Ammon's horn (tissue), 1 donor: Measurements from ENCODE around the gene FGF14.

Experiments
- DNase-seq: peaks from one replicate; pipeline ENCODE4 v3.0.0-alpha.2; 2016; ENCODE audit warnings: low spot score

The FGF14 gene

DNA sequence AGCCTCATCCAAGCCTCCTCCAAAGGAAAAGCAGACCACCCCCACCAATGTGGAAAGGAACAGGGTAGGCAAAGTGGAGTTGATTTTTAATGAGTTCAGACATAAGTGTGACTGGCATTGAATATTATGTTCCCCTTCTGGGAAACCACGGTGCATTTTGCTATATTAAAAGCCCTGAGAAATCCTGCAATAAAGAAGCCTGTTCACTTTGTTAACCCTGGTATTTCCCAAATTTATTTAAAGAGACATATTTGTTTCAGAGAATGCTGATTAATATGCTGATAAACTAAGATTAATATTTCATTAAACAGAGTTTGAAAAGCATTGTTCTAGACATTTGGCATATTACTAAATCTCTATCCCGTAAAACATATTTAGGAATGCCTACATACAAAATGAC is 151.4 kb downstream of the FGF14 start:
- no peak for DNase-seq

DNA sequence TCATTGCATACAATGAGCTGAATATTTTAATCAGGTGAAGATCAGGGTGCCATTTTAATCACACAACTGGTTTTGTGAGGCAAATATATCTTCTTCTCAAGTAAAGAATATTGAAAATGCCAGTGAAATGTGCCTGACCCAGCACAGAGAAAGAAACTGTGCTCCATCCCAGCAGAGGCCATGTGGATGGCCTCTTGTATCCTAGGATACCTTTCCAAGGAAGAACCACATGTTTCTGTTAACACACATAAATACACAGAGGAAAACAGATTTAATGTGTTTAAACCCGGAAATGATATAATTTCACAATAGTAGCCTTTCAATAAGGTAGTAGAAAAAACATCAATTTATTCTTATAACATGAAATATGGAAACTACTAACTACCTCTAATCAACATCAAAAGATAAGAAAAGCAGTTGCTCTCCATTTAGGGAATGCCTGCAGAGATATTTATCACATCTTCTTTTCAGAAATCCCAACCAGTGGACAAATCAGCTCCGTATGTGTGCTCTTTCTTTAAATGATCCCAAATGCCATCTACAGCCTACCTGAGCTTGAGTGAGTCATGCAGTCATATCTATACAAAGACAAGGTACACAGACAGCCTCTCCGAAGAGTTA is 157.1 kb downstream of the FGF14 start:
- no peak for DNase-seq

DNA sequence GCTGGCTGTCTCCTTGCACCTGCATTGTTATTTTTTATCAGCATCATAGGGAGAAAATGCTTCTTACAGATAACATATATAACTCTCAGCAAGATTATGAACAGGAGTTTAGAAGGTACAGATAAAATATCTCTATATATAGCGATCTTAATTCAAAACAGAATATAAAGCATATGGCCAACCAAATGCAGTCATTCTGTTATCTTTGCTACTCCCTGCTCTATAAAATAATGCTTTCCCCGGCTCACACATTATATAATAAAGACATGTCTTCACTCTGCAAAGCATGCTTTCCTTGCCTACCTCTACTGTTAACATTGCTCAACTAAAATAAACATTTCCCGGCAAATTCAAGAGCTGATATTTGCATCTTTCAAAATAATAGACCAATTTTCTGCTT is 161.7 kb downstream of the FGF14 start:
- no peak for DNase-seq

DNA sequence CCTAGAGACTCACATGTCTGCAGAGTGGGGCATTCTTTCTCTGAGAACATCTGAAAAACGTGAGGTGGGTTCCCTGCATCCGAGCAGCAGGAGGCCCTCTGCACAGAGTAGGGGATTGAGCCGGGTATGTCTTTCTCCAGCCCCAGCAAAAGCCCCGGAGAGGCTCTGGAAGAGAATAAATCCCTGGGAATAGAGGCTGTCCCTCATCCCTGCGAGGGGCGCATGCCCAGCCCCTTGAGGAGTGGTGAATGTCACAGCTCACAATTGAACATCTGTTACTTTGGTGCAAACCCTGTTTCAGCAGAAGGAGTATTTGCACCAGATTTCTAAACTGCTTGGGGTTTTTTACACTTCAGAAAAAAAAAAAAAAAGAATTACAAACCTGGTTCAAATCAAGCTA is 164.6 kb downstream of the FGF14 start:
- peak; percentile 12 for DNase-seq

DNA sequence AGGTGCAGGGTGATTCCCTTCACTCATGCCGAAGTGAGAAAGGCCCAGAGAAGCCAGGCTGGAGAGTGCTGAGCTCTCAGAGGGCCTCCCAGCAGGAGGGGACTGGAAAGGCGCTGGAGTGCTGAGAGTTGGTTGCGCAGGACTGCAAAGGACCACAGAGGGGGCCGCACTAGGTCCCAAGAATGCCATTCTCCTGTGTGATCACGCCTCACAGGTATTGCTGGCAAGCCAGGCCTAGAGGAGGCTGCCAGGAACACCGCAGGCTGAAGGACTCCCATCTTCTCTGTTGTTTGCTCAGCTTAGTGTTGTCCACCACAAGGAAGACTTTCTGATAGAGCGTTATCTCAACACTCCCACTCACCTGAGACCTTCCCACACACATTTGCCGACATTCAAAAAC is 165.0 kb downstream of the FGF14 start:
- no peak for DNase-seq

DNA sequence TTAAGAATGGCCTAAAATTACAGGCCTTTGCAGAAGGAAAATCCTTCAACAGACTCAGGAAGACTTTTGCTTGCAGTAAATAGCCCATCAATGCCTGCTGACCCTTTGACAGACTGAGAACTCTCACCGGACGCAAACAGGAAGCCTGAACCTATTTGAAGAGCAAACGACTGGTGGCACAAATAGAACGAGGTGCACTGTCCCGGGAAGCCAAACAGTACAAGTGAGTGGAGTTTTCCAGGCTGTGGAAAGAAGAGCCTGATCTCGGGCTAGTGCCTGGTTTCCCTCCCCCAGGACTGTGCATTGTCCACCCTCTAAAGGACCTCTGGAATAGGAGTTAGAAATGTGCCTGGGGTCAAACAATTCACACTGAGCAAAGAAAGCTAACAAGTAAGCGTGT is 165.5 kb downstream of the FGF14 start:
- no peak for DNase-seq

DNA sequence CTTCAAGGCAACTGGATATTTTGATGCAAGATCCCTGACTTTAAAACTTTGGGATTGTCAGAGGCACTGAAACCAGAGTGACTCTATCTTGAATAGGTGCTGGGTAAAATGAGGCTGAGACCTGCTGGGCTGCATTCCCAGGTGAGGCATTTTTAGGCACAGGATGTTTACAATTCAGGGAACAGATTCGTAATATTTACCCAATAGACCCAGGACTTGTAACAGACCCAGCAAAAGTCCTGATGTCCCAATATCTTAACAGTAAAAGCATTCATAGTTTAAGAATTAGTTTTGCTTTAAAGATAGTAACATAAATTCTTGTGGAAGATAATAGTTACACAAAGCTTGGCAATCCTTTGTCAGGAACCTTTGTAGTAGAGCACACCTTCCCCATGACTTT is 166.2 kb downstream of the FGF14 start:
- no peak for DNase-seq

DNA sequence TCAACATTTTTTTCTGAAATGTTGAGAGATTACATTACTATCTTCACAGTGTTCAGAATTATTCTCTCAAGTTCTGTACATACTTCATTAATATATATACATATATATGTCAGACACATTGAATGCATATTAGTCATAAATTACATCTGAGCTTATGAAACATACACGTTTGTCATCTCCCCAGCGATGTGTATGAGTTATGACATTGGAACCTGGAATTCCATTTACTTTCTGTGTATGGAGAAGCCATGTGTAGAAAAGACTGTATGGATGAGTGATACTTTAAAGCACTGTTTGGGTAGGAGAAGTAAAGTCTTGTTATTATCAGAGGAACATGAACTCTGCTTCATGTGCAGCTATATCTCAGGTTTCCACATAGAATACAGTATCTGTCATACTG is 167.2 kb downstream of the FGF14 start:
- no peak for DNase-seq

DNA sequence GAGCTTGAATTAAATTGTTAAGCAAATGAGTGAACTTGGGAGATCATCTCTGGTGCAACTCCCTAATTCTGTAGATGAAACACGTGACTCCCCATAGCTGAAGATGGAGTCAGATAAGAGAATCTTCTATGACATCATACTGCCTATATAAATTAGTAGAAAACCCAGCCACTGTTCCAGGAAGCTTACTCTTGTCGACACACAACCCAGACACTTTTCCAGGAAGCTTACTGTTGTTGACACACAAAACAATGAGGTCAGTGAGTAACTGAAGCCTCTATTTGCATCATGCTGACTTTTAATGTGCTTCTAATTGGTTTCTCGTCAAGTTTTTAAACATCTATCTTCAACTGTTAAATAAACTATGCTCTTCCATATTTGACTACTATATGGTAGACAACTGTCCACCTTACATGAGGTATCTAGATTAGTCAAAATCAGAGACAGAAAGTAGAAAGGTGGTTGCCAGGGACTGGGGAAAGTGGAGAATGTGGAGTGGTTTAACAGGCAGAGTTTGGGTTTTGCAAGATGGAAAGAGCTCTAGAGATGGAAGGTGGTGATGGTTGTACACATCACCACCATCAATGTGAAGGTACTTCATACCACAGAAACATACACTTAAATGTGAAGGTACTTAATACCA is 168.2 kb downstream of the FGF14 start:
- DNase-seq = no peak

DNA sequence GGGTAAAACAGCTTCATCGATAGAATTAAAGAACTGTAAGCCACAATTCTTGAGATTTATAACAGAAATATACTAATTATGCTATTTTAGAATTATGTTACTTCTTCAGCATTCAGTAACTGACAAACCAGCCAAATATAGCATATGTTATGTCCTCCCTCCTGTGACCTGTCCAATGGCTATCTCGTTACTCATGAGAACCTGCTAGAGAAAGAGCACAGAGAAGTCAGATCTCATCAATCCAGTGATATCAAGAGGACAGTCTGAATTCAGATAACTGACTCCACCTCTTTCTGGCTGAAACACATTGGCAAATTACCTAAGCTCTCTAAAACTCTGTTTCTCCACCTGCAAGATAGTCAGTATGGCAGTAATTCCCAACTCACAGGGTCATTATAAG is 170.4 kb downstream of the FGF14 start:
- no peak for DNase-seq

DNA sequence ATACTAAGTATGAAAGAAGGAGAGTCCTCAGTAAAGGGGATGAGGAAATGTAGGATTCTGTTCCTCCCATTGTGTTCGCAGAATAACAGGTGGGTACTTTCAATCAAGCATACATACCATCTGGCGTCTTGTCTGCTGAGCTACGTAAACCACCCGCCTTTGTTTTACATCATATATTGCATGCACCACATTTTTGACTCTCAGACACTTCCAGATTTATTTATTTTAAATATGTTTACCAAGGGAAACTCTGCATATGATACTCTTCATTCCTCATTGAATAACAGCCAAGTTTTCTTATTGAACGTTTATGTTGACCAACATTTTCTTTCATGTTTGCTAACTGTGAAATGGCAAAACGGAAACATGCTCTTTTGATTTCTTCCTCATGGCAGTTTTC is 174.1 kb downstream of the FGF14 start:
- DNase-seq = no peak

DNA sequence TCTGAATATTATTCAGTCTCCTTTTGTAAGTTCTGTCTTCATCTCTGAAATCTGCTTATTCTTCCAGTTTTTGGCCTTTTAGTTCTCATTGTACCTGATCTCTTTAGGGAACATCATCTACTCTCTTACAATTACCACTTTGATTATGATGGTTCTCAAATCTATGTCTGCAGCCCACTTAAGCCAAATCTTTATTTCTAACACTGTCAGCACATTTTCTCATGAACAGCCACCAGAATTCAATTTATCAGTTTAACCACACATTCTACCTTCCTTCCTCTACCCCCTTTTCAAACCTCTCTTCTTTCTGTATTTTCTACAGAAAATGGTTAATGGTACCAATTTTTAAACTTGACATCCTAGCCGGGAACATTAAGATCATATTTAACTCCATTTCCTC is 175.3 kb downstream of the FGF14 start:
- DNase-seq = no peak

DNA sequence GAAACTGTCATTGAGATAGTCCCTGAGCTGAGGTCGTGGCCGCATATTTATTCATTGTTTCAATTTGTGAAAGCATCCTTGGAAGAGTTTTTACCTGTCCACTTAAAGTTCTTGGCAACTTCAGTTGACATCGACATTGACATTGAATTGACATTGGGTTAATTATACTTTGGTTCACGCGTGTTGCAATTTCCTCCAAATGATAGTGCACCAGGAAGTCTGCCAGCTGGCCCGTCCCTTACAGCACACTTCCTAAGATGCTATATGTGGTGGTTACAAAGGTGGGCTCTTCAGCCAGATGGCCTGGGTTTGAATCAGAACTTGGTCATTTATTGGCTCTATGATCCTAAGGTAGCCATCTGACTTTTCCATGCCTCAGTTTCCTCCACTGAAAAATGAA is 176.0 kb downstream of the FGF14 start:
- no peak for DNase-seq

DNA sequence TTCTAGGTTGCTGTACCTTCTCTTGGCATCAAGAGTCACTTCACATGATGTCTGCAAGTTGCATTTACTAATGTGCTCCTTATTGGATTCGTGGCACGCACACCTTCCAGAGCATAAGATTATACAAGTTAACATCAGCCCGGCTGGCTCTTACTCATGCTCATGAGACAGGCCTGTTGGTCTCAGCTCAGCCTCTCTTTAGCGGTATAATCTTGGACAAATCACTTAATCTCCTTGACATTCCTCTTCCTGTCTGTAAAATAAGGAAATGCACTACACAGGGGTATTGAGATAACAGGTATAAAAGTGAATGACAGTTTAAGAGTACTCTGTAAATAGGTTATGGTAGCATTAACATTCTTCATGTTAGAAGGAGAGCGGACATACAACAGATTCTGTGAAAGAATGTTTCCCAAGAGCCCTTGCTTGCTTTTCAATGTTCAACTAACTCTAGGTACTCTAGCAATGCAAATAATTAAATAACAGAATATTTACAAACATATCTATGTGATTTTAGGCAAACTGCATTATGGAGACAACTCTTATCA is 181.1 kb downstream of the FGF14 start:
- DNase-seq = no peak

DNA sequence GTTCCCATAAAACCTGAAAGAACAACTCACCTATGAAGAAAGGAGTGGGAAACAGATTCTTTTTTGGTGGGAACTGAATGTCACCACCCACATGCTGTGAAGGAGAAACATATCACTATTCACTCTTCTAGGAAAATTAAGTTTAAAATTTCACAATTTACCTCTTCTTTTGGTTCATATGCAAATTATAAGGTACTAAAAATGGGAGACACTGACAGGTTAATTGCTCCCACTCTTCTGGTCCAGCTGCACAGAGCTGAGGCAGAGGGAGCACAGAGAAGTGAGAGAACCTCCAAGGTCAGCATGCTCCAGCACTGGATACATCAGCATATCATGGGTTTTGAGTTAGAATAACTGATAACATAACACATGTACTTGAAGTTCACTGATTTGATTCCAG is 186.9 kb downstream of the FGF14 start:
- no peak for DNase-seq

DNA sequence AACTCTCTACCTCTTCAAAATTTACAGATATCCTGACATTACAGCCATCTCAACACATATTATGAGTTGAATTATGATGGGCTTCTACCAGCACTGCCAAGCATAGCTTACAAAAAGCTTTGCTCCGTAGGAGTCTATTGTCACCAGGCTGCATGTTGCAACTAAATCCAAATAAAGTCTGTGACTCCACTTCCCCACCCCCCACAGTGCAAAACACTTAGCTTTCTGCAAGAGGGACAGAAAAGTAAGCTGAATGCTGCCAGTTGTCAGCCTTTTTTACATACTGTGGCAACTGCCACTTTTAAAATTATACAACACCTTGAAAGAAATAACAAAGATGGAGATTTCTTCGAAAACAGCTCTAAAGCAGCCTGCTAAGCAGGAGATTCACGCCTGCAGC is 189.1 kb downstream of the FGF14 start:
- peak; percentile 35 for DNase-seq

DNA sequence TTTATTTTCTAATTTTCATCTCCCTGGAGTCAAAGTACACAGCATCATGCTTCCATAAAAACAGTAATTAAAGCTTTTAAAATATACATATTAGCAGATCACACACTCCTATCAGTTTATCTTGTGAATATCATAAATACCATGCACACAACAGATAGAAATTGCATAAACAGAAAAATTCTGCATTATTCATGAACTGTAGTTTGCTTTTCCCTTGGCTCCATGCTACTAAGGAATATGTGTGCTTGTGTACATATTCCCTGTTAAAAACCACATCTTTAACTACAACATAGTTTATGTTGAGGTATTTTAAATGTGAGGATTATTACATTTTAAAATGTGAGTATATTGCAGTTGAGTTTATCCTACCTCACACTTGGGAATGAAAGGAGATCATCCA is 193.5 kb downstream of the FGF14 start:
- no peak for DNase-seq

DNA sequence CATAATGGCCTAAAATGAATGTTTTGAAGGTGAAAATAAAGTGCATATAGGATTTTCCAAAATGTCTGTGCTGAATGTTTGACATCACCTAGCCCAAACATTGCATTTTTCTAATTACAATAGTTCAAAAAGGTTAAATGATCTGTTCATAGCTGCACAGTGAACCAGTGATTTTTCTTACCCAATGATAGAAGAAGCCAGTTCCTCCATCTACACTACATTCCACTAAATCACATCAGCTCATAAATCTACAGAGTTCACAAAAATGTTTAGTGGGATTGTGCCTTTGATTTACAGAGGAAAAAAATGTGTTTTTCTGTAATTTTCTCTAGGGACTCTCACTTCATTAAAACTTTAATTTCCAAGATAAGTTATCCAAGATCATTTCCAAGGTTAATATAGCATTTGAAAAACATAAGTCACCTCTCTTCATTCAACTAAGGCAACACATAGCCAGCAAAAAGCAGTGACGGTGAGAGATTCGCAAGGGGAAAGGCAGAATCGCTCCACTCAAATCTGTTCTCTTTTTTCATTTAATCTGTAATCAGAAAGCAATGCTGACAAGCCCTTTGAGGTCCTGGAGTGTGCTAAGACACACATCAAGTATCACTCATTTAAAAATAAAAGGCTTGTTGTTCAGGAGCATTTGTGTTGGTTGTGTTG is 194.0 kb downstream of the FGF14 start:
- no peak for DNase-seq

DNA sequence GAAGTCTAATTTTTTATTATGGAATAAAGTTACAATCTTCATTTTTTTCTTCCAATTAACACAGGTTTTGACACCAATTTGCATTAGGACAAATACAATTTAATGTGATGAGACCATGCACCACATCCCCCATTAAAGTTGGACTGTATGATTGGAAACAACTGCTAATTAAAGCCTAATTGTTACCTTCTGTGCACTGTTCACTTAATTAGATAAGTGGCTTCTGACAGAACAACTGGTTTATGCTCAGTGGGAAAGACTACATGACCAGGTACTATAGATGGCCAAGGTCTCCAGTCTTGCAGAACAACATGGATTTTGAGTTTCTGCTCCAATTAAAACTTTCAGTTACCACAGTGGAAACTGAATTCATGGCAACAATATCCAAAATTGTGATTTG is 198.1 kb downstream of the FGF14 start:
- DNase-seq = no peak

DNA sequence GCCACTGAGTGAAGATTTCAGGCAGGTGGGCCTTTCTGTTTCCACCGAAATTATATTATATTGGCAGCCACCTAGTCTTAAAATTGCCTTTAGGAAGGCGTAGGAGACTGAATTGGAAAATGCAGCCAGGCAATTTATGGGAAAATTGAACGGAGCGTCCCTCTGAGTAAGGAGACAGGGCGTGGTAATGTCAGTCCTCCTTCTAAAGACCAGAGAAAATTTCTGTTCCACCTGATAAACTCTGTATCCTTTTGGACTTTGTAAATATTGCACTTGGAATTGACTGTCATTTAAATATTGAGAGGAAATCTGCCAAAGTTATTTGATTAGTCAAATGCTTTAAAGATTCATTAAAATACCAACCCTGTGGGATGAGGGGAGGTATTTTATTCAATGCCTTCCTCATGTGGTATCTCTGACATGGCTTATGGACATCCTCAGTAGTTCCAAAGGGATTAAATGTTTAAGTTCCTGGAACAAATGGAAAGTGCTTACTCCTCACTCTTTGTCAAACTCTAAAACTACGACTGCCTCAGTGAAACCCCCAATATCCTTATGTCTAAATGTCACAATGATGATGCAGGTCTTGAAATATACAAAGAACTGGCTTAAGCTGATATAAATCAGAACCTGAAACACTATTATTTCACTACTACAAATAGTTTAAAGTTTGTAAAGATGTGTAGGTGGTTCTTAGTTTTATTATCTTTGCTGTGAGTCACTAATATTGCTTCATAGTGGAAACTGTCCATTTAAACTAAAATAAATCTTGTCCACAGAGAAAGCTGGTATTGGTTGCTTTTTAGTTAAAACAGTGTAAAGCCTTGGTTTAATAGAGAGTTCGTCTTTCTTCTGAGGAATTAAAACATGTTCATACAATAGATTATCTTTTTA is 203.2 kb downstream of the FGF14 start:
- no peak for DNase-seq

DNA sequence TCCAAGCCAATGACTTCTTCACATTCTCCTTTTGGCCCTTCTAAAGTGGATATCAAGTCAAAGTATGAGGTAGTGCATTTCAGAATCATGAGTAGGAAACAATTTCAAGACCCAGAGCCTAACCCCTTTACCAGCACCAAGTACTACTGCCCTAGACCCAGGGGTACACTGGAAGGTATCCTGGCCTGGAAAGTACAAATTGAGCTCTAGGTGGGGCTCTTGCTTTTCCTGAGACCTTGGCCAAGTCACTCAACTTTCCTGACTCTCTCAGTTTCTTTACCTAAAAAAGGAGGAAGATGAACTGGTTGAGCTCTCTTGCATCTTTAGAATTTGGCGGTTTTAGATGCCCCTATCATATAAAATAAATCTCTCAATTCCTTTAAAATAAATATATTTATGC is 204.7 kb downstream of the FGF14 start:
- no peak for DNase-seq
